Dermis microvascular lymphatic vessel endothelial cell (primary cell): ENCODE data around the gene PRRC2B. TPM values are rescaled to one million over a fixed set of nuclear protein-coding genes. Genes with fewer than 3 reads are reported as not detected.
"Not testable (repeated sequence)": the region's sequence is repeated elsewhere in the genome, so short reads cannot be mapped to it uniquely, and the experiment has no call there.

Source experiments
- DNase-seq, 2 donors: peaks; one replicate each; pipeline versions ENCODE4 v3.0.0 to v3.0.0-alpha.2; 2010; ENCODE audit warnings: low read depth in 2 of 2
- total RNA-seq: library from RNA; depleted of rRNA; stranded (reverse); fragments of >200 nt; gene quantifications from 2 replicates; pipeline ENCODE4 v1.2.1, GENCODE V29; 2014

The PRRC2B gene
- 31.1 and 55.5 TPM in 2 replicates for total RNA-seq

DNA sequence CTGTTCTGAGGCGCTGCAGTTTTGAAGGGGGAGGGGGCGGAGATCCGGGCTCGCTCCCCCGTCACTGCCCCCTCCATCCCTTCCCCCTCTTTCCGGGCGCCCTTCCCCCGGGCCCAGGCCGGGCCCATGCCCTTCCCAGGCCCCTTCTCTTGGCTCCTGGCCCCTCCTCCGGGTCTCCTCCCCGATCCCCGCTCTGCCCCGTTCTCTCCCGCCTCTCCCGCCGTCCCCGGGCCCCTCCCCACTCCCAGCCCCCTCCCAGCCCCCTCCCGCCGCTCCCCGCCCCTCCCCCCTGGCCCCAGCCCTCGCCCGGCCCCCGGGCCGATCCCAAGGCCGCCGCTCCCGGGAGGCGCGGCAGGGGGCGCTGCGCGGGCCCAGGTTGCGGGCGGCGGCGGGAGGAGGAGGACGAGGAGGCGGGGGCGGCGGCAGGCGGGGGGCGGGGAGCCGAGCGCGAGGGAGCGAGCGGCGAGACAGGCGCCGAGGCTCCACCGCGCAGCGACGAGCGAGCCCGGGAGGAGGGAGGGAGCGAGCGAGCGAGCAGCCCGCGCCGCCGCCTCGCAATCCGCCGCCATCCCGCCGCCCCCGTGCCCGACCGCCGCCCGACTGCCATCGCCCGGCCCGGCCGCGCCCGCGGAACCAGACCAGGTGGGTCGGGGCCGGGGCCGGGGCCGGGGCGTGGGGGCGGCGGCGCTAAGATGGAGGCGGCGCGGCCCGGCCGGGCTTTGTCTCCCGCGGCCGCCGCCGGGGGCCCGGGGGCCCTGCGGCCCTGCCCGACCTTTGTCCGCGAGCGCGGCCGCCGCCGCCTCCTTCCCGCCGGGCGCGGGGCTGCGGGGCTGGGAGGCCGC, at the start of gene PRRC2B:
TSS of gene PRRC2B (plus strand) at position 465 of the 842 bp plus-strand sequence. CDS start 36,059 bp downstream, outside the sequence.
- DNase-seq: peak in 1 of 2 donors; percentile 85

DNA sequence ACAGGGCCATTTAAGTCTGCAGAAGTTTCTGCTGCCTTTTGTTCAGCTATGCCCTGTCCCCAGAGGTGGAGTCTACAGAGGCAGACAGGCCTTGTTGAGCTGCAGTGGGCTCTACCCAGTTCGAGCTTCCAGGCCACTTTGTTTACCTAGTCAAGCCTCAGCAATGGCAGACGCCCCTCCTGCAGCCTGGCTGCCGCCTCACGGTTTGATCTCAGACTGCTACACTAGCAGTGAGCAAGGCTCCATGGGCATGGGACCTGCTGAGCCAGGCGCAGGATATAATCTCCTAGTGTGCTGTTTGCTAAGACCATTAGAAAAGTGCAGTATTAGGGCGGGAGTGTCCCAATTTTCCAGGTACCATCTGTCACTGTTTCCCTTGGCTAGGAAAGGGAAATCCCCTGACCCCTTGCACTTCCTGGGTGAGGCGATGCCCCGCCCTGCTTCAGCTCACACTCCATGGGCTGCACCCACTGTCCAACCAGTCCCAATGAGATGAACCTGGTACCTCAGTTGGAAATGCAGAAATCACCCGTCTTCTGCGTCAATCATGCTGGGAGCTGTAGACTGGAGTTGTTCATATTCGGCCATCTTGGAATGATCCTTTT, 48.9 kb upstream of the PRRC2B start:
- DNase-seq: not testable (repeated sequence)

DNA sequence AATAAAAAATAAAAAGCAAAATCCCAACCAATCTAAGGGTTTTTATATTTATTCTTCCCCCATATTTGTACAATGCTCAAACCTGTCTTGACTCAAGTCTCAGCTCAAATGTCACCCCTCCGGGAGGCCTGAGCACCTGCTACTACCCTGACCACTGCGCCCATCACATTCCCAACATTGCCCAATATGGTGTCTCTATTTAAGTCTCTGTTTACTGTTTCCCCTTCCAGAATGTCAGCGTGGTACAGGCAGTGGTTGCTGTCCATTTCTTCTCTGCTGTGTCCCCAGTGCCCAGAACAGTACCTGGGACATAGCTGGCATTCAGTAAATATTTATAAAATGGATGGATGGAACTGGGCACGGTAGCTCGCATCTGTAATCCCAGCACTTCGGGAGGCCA, 47.3 kb upstream of the PRRC2B start:
- no peak for DNase-seq

DNA sequence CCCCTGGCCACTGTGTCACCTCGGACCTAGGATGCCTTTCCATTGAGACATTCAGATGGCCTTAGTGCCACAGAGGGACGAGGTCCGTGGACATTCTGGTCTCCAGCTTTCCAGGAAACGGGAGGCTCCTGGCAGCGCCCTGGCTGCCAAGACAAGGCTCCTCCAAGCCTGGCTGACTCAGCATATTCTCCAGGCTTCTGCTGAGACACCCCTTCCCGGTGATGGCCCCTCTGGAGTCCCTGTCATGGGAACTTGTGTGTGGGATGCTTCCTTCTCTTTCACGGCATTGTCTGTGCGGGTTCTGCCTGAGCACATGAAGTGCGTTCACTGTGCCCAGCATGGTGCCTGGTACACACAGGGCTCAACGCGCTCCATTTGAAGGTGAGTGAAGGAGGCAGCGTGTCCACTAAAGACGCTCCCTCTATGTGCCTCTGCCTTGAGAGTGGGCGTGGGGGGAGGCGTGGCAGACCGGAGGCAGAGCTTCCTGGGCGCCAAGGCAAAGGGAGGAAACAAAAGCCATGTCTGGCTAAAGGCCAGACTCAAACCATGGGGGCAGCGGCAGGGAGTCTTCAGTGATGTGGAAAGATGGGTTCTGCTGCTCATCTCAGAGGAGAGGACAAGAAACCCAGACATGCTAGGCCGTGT, 46.4 kb upstream of the PRRC2B start:
- no peak for DNase-seq

DNA sequence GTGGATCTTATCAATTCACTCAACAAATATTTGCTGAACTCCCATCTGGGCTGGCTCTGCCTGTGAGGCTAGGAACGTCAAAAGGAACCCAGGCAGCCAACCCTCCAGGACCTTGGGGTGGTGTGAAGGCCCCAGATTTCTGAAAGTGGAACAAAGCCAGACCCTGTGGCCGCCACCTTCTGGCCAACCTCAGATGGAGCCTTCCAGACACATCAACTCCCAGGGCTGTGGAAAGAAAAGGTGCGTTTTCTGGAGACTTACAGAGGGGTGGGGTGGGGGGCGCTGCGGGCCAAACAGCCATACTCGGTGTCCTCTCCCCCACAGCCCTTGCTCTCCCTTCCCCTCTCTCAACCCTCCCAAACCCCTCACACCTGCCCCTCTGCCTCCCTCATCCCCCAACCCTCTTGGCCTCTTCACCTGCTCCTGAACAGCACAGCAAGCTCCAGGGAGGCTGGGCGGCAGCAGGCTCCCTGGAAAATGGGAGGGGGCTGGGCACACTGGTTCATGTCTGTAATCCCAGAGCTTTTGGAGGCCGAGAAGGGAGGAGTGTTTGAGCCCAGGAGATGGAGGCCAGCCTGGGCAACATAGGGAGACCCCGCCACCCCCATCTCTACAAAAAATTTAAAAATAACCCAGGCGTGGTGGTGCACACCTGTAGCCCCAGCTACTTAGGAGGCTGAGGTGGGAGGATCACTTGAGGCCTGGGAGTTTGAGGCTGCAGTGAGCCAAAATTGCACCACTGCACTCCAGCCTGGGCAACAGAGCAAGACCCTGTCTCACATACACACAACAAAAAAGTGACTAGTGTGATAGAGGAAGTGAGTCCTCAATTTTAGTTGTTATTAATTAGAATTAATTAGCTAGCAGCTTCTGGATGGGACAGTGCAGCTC, 45.0 kb upstream of the PRRC2B start:
- DNase-seq: no peak

DNA sequence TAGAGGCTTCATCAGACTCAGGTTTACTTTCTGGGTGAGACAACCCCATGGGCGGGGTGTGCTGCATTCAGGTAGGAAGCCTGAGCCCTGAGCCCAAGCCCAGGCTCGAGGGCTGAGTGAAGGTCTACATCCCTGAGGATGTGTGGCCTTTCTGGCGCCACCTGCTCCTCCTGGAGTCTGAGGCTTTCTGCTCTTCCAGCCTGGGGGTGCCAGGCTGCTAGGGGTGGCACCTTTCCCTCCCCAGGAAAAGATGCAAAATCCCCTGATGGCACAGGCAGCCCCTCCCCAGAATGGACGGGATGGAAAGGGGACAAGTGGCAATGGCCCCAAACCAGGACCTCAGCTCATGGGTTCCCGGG, 44.4 kb upstream of the PRRC2B start:
- no peak for DNase-seq

DNA sequence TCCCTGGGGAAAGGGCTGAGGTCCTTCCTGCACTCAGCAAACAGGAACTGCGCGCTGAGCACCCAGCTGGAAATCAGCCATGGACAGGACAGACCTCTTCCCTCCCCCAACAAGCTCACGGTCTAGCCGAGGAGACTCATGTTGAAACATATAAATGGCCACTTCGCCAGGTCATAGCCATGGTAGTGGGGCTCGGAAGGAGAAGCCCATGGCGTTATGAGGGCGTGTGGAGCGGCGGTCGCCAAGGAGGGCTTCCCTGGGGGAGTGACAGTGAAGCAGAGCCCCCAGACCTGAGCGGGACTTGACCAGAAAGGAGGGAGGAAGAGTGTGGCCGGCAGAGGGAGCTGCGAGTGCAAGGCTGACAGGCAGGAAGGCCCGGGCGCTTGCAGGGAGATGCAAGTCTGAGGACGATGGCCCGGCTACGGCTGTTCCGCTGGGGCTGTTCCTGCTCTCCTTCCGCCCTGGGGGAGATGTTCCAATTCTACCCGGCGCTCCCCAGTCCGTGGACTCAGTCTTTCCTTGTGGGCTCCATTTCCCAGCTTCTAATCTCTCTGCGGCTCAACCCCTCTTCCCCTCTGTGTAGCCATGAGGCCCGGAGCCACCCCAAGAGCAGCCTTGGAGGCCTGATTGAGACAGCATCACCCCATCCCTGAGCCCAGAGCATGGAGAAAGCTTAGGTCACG, 43.9 kb upstream of the PRRC2B start:
- peak; percentile 61 to 81 for DNase-seq

DNA sequence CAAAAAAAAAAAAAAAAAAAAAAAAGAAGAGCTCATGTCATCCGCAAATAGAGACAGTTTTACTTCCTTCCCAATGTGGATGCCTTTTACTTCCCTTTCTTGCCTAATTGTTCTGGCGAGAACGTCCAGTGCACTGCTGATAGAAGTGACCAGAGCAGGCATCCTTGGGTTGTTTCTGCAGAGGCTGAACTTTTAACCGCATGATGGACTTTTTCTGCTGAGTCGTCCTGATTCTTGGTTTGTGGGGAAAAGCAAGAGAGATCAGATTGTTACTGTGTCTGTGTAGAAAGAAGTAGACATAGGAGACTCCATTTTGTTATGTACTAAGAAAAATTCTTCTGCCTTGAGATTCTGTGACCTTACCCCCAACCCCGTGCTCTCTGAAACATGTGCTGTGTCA, 37.4 kb upstream of the PRRC2B start:
- DNase-seq: not testable (repeated sequence)

DNA sequence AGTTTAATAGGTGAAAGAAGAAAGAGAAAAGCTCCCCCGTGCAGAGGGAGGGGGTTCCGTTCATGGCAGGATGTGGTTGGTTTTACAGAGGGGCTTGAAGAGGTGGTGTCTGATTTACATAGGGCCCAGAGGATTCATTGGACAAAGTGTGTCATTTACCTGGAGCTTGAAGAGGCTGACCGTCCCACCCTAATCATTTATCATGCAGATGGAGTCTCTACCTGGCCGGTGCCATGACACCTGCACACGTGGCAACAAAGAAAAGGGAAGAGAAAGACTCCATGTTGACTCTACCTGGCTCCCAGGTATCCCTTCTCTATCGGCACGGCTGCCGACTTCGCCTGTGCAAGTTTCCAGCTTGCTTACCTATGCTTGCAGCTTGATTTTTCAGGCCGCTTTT, 35.3 kb upstream of the PRRC2B start:
- no peak for DNase-seq

DNA sequence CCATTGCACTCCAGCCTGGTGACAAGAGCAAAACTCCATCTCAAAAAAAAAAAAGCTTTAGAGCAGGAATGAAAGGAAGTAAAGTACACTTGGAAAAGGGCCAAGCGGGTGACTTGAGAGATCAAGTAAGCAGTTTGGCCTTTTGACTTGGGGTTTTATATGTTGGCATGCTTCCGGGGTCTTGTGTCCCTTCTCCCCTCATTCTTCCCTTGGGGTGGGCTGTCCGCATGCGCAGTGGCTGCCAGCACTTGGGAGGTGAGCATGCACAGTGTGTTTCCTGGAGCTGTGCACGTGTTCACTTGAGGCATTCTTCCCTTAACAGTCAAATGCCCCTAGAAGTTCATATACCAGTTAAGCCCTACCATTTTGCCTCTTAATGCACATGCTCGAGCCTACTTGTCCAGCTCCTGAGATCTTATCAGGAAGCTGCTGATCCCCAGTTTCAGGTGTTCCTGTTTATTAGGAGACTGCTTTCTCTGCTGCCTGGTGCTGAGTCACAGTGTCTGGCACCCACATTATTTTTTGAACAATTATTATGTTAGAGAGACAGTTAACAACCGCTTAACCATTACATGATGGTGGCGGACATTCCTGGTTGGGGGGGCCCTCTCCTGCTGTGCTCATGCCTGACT, 32.6 kb upstream of the PRRC2B start:
- peak in 1 of 2 donors; percentile 33 for DNase-seq

DNA sequence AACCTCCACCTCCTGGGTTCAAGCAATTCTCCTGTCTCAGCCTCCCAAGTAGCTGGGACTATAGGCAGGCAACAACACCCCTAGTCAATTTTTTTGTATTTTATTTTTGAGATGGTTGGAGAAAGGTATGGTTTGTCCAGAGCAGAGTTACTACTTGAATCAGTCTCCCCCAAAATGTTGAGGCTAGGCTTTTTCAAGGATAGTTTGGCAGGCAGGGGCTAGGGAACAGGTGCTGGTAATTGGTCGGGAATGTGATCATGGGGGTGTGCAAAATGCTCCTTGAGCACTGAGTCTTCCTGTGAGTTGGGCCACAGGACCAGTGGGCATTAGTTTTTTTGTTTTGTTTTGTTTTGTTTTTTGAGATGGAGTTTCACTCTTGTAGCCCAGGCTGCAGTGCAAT, 28.3 kb upstream of the PRRC2B start:
- DNase-seq: no peak

DNA sequence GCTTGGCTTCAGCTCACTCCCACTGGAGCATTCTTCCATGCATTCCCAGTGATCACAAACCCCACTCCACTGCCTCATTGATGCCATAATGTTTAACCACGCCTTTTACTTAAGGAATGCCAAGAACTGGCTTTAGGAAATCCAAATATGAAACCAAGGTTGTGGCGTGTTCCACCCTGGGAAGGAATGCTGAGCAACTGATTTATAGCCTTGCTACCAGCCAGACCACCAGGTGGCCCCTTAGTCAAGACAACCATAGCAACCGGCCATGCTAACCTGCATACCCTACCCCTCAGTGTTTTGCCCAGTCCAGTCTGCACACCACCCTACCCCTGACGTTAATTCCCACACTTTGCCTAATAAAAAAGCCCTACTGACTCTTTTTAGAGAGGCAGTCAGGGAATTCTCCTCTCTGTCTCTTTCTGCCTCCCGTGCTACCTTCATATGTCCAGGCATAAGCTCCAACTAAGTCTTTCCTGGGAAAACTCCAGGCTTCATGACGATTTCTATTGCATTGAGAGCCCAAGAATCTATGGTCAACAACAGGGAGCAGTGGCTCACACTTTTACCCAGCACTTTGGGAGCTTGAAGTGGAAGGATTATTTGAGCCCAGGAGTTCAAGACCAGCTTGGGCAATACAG, 27.0 kb upstream of the PRRC2B start:
- peak; percentile 44 to 69 for DNase-seq

DNA sequence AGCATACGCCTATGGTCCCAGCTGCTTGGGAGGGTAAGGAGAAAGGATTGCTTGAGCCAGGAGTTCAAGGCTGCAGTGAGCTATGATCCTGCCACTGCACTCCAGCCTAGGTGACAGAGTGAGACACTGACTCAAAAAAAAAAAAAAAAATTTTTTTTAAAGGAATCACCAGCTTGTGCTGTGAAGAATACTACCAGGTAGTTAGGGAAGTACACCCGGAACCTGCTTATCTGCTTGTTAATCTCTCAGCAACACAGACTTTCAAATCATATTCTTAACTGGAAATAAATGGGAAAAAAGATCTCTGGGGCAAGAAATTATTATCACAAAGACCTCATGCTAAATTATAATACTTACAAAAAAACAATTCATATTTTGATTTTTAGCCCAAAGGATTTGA, 26.4 kb upstream of the PRRC2B start:
- DNase-seq: no peak

DNA sequence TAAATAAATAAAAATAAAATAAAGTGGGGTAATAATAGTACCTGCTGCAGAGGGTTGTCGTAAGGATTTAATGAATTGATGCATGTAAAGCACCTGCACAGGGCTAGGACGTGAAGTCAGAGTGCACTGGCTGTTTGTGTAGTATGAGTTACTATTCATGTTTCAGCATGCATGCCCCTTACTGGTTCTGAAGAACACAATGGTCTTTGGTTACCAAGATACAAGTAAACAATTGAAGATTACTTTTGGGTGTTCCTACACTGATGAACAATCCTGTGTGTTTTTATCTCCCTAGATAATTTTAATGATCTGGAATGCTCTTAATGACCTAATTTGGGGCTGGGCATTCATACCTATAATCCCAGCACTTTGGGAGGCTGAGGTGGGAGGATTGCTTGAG, 23.2 kb upstream of the PRRC2B start:
- DNase-seq: no peak

DNA sequence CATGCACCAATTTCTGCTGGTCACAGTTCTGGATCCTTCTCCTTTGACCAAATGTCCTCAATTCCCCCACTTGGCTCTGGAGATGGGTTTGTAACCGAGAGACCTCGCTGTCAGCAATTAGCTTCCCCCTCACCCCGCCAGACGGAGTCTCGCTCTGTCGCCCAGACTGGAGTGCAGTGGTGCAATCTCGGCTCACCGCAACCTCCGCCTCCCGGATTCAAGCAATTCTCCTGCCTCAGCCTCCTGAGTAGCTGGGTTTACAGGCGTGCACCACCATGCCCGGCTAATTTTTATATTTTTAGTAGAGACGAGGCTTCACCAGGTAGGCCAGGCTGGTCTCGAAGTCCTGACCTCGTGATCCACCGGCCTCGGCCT, 21.3 kb upstream of the PRRC2B start:
- not testable (repeated sequence) for DNase-seq

DNA sequence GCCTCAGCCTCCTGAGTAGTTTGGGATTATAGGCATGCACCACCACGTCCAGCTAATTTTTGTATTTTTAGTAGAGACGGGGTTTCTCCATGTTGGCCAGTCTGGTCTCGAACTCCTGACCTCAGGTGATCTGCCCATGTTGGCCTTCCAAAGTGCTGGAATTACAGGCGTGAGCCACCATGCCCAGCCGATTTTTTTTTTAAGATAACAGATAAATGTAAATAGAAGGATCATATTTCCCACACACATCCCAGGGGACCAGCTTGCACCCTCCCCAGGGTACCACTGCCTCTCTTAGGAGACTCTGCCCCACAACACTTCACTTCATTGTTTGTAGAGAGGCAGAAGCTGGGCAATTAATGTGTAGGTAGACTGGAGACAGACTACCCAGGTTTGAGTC, 19.2 kb upstream of the PRRC2B start:
- DNase-seq: not testable (repeated sequence)

DNA sequence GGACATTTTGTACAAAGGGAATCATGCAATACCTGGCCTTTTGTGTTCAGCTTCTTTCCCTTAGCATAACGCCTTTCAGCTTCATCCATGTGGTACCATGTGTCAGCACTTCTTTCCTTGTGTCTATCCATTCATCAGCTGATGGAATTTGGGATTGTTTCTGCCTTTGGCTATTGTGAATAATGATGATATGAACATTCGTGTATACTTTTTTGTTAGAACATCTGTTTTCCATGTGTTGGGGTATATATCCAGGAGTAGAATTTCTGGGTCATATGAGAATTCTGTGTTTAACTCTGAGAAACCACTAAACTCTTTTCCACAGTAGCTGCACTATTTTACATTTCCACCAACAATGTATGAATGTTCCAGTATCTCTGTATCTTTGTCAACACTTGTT, 14.8 kb upstream of the PRRC2B start:
- DNase-seq: no peak

DNA sequence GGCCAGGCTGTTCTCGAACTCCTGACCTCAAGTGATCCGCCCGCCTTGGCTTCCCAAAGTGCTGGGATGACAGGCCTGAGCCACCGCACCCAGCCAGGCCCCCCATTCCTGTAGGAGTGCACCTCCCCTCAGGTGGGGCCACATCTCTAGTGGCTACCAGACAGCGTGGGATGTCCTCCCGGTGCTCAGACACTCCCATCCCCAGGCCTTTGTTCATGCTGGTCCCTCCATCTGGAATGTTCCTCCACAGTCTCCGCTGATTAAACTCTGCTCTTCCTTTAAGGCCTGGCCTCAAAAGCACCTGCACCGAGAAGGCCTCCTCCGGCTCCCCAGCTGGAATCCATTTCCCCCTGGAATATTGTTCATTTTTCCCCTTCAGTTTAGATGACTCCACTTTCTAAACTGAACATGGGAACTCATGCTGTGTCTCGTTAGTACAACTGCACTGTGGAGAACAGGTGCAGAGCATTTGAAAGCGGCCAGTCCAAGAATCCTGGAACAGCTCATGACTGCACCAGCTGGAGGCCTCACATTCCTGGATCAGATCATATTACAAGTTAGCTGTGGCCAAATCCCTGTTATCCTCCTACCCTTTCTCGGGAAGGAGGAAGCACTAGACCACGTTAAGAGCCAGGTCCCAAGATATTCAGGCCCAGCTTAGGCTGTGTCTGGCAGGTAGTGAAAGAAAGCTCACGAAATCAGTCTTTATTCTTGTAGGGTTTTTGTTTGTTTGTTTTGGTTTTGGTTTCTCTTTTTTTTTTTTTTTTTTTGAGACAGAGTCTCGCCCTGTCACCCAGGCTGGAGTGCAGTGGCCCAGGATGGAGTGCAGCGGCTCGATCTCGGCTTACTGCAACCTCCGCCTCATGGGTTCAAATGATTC, 10.8 kb upstream of the PRRC2B start:
- DNase-seq: peak in 1 of 2 donors; percentile 71

DNA sequence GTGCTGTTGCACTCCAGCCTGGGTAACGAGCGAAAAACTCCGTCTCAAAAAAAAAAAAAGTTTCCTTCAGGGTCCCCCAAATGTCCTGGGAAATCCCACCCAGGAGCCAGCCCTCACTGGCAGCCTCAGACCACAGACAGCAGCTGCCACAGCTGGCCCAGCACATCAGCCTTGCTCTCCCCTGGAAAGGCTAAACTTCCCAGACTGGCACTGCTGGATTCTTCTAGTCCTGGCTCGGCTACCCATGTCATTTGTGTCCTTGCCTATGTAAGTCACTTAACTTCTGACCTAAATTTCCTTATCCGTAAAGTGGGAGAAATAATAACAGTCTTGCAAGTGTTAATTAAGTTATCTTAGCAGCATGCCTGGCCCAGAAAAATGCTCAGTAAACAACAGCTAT, 8.6 kb upstream of the PRRC2B start:
- DNase-seq: no peak
